ENCODE data around the gene CASP2. TPM values are rescaled to one million over a fixed set of nuclear protein-coding genes. Genes with fewer than 3 reads are reported as not detected.

The CASP2 gene
- total and polyA plus RNA-seq, 2 experiments from 2014 or later = 9.2 to 13.1 TPM

GRCh38 chr7:143341842-143342241 is 53.7 kb downstream of the CASP2 start:
- in situ Hi-C loops (cut with MboI) = no loop called here
- no peak for TF ChIP-seq EZH2 (IDR thresholded peaks at IDR 0.05; ENCODE audit: insufficient read depth, poor library complexity, severe bottlenecking)
- no peak overlapping the region for H3K4me2 ChIP-seq (ENCODE audit: unreplicated experiment)

GRCh38 chr7:143343596-143343995 is 55.4 kb downstream of the CASP2 start:
- H3K79me2 ChIP-seq (ENCODE audit: insufficient read depth) = no peaks in the 10 kb centered on the region
- H3K4me1 ChIP-seq (ENCODE audit: insufficient read depth) = no peaks in the 10 kb centered on the region
- H2AFZ ChIP-seq = no peak overlapping the region
- 78 to 89% methylated on average over 3 of the region's 3 CpGs for WGBS, 2 experiments (ENCODE audit: low coverage in 1 of 2, low lambda C conversion rate in 2 of 2, missing lambda C conversion rate in 2 of 2)
- DNase-seq = no peak
- H3K4me3 ChIP-seq = no peak overlapping the region
- no peaks in the 10 kb centered on the region for H3F3A ChIP-seq (ENCODE audit: insufficient read depth)
- TF ChIP-seq EZH2 (IDR thresholded peaks at IDR 0.05; ENCODE audit: insufficient read depth, poor library complexity, severe bottlenecking) (no peak), EZH2phosphoT487 (IDR thresholded peaks at IDR 0.05; ENCODE audit: insufficient read depth, low read depth) (no peak)
- H3K36me3 ChIP-seq (ENCODE audit: low read depth) = no peaks in the 10 kb centered on the region
- H3K27me3 ChIP-seq (replicated peaks; ENCODE audit: insufficient read depth) = peaks cover 20% of the 10 kb centered on the region
- H3K9me2 ChIP-seq (ENCODE audit: insufficient read depth) = no peaks in the 10 kb centered on the region
- H3K27ac ChIP-seq = no peak overlapping the region
- in situ Hi-C loops (cut with MboI) = no loop called here
- H4K20me1 ChIP-seq (ENCODE audit: insufficient read depth) = no peaks in the 10 kb centered on the region
- no peak overlapping the region for H3K9ac ChIP-seq
- no peaks in the 10 kb centered on the region for H3K9me3 ChIP-seq (ENCODE audit: low read depth)
- no peak overlapping the region for H3K4me2 ChIP-seq (ENCODE audit: unreplicated experiment)

More at GRCh38 chr7:143341842-143342241, 53.7 kb downstream of the CASP2 start:
- H3K9me3 ChIP-seq (ENCODE audit: low read depth) = no peaks in the 10 kb centered on the region
- H3K4me1 ChIP-seq (ENCODE audit: insufficient read depth) = no peaks in the 10 kb centered on the region
- no peak overlapping the region for H3K4me3 ChIP-seq
- H3K9ac ChIP-seq = no peak overlapping the region
- 86 to 89% methylated on average over 8 of the region's 8 CpGs for WGBS, 2 experiments (ENCODE audit: low coverage in 1 of 2, low lambda C conversion rate in 2 of 2, missing lambda C conversion rate in 2 of 2)
- H4K20me1 ChIP-seq (ENCODE audit: insufficient read depth) = no peaks in the 10 kb centered on the region
- H3K27me3 ChIP-seq (replicated peaks; ENCODE audit: insufficient read depth) = peaks cover 15% of the 10 kb centered on the region
- no peaks in the 10 kb centered on the region for H3F3A ChIP-seq (ENCODE audit: insufficient read depth)
- DNase-seq = no peak
- H3K79me2 ChIP-seq (ENCODE audit: insufficient read depth) = no peaks in the 10 kb centered on the region
- H3K9me2 ChIP-seq (ENCODE audit: insufficient read depth) = no peaks in the 10 kb centered on the region
- H3K27ac ChIP-seq = no peak overlapping the region
- H2AFZ ChIP-seq = no peak overlapping the region
- no peaks in the 10 kb centered on the region for H3K36me3 ChIP-seq (ENCODE audit: low read depth)

- TF ChIP-seq EZH2phosphoT487 (IDR thresholded peaks at IDR 0.05; ENCODE audit: insufficient read depth, low read depth) (no peak), EZH2 (IDR thresholded peaks at IDR 0.05; ENCODE audit: insufficient read depth, poor library complexity, severe bottlenecking) (no peak)
- no peak overlapping the region for H3K4me2 ChIP-seq (ENCODE audit: unreplicated experiment)
- peak; percentile 52 for DNase-seq
- no peaks in the 10 kb centered on the region for H3K36me3 ChIP-seq (ENCODE audit: low read depth)
- H3K79me2 ChIP-seq (ENCODE audit: insufficient read depth) = no peaks in the 10 kb centered on the region
- no peaks in the 10 kb centered on the region for H4K20me1 ChIP-seq (ENCODE audit: insufficient read depth)
- no peaks in the 10 kb centered on the region for H3K4me1 ChIP-seq (ENCODE audit: insufficient read depth)
- no peak overlapping the region for H3K9ac ChIP-seq
- no peaks in the 10 kb centered on the region for H3K9me3 ChIP-seq (ENCODE audit: low read depth)
- peaks cover 19% of the 10 kb centered on the region for H3K27me3 ChIP-seq (replicated peaks; ENCODE audit: insufficient read depth)
- no peaks in the 10 kb centered on the region for H3F3A ChIP-seq (ENCODE audit: insufficient read depth)
- H3K4me3 ChIP-seq = no peak overlapping the region; the same call in 1 of the 2 replicates
- WGBS, 2 experiments (ENCODE audit: low coverage in 1 of 2, low lambda C conversion rate in 2 of 2, missing lambda C conversion rate in 2 of 2) = 12 to 14% methylated on average over 32 to 34 of the region's 35 CpGs
- H2AFZ ChIP-seq = peak overlapping the region; percentile 69
- in situ Hi-C loops (cut with MboI) = no loop called here
- H3K9me2 ChIP-seq (ENCODE audit: insufficient read depth) = no peaks in the 10 kb centered on the region
- H3K27ac ChIP-seq = no peak overlapping the region
Measured at GRCh38 chr7:143345428-143345900, 57.3 kb downstream of the CASP2 start.

GRCh38 chr7:143346018-143346417 is 57.9 kb downstream of the CASP2 start:
- in situ Hi-C loops (cut with MboI) = no loop called here

GRCh38 chr7:143347950-143348349 is 59.8 kb downstream of the CASP2 start:
- H3K4me1 ChIP-seq (ENCODE audit: insufficient read depth) = no peaks in the 10 kb centered on the region
- H3K9me2 ChIP-seq (ENCODE audit: insufficient read depth) = no peaks in the 10 kb centered on the region
- H3K36me3 ChIP-seq (ENCODE audit: low read depth) = no peaks in the 10 kb centered on the region
- in situ Hi-C loops (cut with MboI) = no loop called here
- DNase-seq = no peak
- no peaks in the 10 kb centered on the region for H3F3A ChIP-seq (ENCODE audit: insufficient read depth)
- H3K9ac ChIP-seq = no peak overlapping the region
- 12 to 17% methylated on average over 5 of the region's 5 CpGs for WGBS, 2 experiments (ENCODE audit: low coverage in 1 of 2, low lambda C conversion rate in 2 of 2, missing lambda C conversion rate in 2 of 2)
- no peak overlapping the region for H3K4me3 ChIP-seq
- H4K20me1 ChIP-seq (ENCODE audit: insufficient read depth) = no peaks in the 10 kb centered on the region
- H3K4me2 ChIP-seq (ENCODE audit: unreplicated experiment) = no peak overlapping the region
- no peaks in the 10 kb centered on the region for H3K79me2 ChIP-seq (ENCODE audit: insufficient read depth)
- peaks cover 19% of the 10 kb centered on the region for H3K27me3 ChIP-seq (replicated peaks; ENCODE audit: insufficient read depth)
- no peak for TF ChIP-seq EZH2 (IDR thresholded peaks at IDR 0.05; ENCODE audit: insufficient read depth, poor library complexity, severe bottlenecking)
- no peak for TF ChIP-seq EZH2phosphoT487 (IDR thresholded peaks at IDR 0.05; ENCODE audit: insufficient read depth, low read depth)
- no peak overlapping the region for H3K27ac ChIP-seq
- H3K9me3 ChIP-seq (ENCODE audit: low read depth) = no peaks in the 10 kb centered on the region
- H2AFZ ChIP-seq = no peak overlapping the region

More at GRCh38 chr7:143346018-143346417, 57.9 kb downstream of the CASP2 start:
- H3K9me3 ChIP-seq (ENCODE audit: low read depth) = no peaks in the 10 kb centered on the region
- no peaks in the 10 kb centered on the region for H3K36me3 ChIP-seq (ENCODE audit: low read depth)
- peaks cover 19% of the 10 kb centered on the region for H3K27me3 ChIP-seq (replicated peaks; ENCODE audit: insufficient read depth)
- no peak overlapping the region for H3K27ac ChIP-seq
- no peaks in the 10 kb centered on the region for H3K4me1 ChIP-seq (ENCODE audit: insufficient read depth)
- TF ChIP-seq EZH2phosphoT487 (IDR thresholded peaks at IDR 0.05; ENCODE audit: insufficient read depth, low read depth) (no peak), EZH2 (IDR thresholded peaks at IDR 0.05; ENCODE audit: insufficient read depth, poor library complexity, severe bottlenecking) (no peak)
- H3K4me3 ChIP-seq = no peak overlapping the region
- H3F3A ChIP-seq (ENCODE audit: insufficient read depth) = no peaks in the 10 kb centered on the region
- no peaks in the 10 kb centered on the region for H4K20me1 ChIP-seq (ENCODE audit: insufficient read depth)
- no peak overlapping the region for H2AFZ ChIP-seq
- no peaks in the 10 kb centered on the region for H3K9me2 ChIP-seq (ENCODE audit: insufficient read depth)
- H3K4me2 ChIP-seq (ENCODE audit: unreplicated experiment) = no peak overlapping the region
- no peak for DNase-seq
- H3K9ac ChIP-seq = no peak overlapping the region
- no peaks in the 10 kb centered on the region for H3K79me2 ChIP-seq (ENCODE audit: insufficient read depth)
- WGBS, 2 experiments (ENCODE audit: low coverage in 1 of 2, low lambda C conversion rate in 2 of 2, missing lambda C conversion rate in 2 of 2) = 50 to 53% methylated on average over 4 of the region's 4 CpGs

Measured in GM23248 (cell line).